ENCODE data around the gene PRKAA2.

DNA sequence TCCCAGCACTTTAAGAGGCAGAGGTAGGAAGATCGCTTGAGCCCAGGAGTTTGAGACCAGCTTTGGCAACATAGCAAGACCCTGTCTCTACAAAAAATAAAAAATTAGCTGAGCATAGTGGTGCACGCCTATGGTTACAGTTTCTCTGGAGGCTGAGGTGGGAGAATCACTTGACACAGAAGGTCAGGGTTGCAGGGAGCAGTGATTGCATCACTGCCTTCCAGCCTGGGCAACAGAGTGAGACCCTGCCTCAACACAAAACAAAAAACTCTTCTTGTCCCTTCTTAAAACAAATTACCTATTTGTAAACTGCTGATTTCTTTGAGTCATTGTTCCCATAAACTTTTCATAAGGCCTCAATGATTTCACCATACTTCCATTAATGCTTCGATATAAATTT is 18.7 kb downstream of the PRKAA2 start:
- no peak for TF ChIP-seq EZH2phosphoT487 (IDR thresholded peaks at IDR 0.05; ENCODE audit: borderline replicate concordance, low read length)
- TF ChIP-seq, protein P1, sequence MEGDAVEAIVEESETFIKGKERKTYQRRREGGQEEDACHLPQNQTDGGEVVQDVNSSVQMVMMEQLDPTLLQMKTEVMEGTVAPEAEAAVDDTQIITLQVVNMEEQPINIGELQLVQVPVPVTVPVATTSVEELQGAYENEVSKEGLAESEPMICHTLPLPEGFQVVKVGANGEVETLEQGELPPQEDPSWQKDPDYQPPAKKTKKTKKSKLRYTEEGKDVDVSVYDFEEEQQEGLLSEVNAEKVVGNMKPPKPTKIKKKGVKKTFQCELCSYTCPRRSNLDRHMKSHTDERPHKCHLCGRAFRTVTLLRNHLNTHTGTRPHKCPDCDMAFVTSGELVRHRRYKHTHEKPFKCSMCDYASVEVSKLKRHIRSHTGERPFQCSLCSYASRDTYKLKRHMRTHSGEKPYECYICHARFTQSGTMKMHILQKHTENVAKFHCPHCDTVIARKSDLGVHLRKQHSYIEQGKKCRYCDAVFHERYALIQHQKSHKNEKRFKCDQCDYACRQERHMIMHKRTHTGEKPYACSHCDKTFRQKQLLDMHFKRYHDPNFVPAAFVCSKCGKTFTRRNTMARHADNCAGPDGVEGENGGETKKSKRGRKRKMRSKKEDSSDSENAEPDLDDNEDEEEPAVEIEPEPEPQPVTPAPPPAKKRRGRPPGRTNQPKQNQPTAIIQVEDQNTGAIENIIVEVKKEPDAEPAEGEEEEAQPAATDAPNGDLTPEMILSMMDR (conservative IDR thresholded peaks at IDR 0.05; ENCODE audit: low read depth, low read length): no peak
